ENCODE measurements around the gene PEDS1.
"Not testable (repeated sequence)": the region's sequence is repeated elsewhere in the genome, so short reads cannot be mapped to it uniquely, and the experiment has no call there.

The PEDS1 gene

DNA sequence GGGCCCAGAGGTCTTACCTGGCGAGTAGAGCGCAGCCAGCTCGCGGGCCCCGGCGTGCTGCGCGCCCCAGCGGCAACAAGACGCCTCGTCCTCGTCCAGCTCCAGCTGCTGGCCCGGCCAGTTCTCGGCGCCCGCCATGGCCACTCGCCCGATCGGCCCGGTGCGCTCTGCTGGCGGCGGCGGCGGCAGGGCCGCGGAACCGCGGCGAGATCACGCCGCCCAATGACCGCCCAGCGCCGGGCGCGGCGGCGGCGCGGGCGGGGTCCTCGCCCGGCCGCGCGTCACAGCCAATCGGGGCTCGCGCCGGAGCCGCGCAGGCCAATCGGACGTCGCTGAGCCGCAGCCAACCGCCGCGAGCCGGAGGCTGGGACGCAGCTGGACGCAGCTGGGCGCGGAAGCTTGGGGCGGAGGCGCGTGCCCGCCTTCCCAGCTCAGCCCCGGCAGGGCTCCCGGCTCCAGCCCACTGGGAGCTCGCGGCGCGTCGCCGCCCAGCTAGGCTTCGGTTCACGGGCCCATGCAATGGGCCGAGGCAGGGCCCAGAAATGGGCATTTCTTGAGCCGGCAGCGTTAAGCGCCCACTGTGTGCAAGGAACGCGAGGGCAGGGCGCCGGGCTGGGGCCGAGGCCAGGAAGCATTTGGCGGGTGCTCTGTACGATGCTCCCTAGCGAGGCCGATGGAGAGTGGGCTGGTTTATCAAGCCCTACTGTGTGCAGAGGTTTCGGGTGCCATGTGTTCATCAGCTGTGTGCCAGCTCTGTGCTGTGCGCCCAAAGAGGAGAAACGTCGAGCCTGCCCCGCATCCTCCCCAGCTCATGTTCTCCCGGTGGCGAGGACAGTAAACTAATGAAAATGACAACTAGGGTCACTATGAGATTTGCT is at the start of gene PEDS1:
TSS of gene PEDS1 (minus strand) at position 224 of the 878 bp plus-strand sequence. CDS start at position 138, 86 bp downstream.
- Mint-ChIP-seq H3K9me3 (no peaks in the 10 kb centered on the region), H3K4me1 (ENCODE audit: low read depth) (peaks cover 54% of the 10 kb centered on the region), H3K36me3 (ENCODE audit: low read depth) (peaks cover 43% of the 10 kb centered on the region), H3K4me3 (peak within 1 kb of the TSS; percentile 85), H3K27ac (peak within 1 kb of the TSS; percentile 97), H3K27me3 (no peaks in the 10 kb centered on the region)
- intact Hi-C loops (cut with micrococcal nuclease), result loop anchor here (2.0 to 5.0 kb wide), 2 partner anchors 13 to 41 kb away; partner anchors contain the start of gene UBE2V1

DNA sequence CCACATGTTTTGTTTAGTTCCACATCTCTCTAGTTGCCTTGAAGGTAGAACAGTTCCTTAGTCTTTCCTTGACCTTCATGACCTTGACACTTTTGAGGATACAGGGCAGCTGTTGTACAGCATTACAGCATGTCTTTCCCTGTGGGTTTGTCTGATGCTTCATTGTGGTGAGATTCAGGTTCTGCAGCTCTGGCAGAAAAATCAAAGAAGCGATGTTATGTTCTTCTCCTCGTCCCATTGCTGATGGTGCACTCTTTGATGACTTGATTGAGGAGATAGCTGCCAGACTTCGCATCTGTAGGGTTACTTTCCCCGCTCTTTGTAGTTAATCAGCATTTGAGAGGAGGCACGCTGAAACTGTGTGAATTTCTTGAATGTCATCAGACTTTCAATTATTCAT is 49.2 kb upstream of the PEDS1 start:
- H3K4me3 Mint-ChIP-seq, result no peak overlapping the region
- H3K36me3 Mint-ChIP-seq (ENCODE audit: low read depth), result no peaks in the 10 kb centered on the region
- peaks cover 10% of the 10 kb centered on the region for H3K9me3 Mint-ChIP-seq
- no peak overlapping the region for H3K27ac Mint-ChIP-seq
- H3K4me1 Mint-ChIP-seq (ENCODE audit: low read depth), result peaks cover 24% of the 10 kb centered on the region
- no peaks in the 10 kb centered on the region for H3K27me3 Mint-ChIP-seq
- intact Hi-C loops (cut with micrococcal nuclease), result no loop called here

DNA sequence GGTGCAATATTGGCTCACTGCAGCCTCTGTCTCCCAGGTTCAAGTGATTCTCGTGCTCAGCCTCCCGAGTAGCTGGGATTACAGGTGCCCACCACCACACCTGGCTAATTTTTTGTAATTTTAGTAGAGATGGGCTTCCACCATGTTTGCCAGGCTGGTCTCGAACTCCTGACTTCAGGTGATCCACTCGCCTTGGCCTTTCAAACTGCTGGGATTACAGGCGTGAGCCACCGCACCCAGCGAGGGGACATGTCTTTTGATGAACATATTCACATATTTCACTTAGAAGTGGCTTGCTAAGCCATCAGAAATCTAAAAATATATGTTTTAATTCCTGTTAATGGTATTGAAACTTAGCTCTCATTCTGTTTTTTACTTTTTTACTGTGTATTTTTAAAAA is 48.2 kb upstream of the PEDS1 start:
- H3K27me3 Mint-ChIP-seq; H3K27ac Mint-ChIP-seq; H3K9me3 Mint-ChIP-seq; H3K36me3 Mint-ChIP-seq (ENCODE audit: low read depth); intact Hi-C loops (cut with micrococcal nuclease); H3K4me3 Mint-ChIP-seq: not testable (repeated sequence)
- H3K4me1 Mint-ChIP-seq (ENCODE audit: low read depth), result peaks cover 33% of the 10 kb centered on the region

DNA sequence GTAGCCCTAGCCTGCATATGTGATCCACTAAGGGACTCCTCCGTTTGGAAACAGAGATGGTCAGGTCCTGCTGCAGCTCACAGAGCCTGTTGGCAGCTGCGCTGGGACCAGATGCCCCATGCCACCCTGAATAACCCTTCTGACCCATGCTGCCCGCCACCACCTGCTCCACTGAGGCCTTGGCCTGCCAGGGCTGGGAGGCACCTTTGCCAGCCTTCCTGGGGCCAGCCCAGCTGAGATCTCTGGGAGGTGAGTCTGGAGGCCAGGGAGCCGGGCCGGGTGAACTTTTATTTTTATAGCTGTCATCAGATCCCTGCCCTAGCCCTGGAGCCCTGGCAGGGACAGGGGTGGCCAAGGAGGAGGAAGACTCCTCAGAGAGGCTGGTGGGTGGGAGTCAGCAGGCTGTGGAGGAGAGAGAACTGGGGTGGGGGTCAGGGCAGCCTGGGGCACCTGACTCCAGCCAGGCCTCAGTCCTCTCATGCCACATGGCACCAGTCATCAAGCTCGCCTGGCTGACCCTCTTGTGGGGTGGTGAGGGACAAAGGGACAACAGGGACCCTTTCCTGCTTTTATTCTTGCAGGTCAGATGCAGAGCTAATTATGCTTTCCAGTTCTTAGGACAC is 47.1 kb upstream of the PEDS1 start:
- Mint-ChIP-seq H3K4me3 (no peak overlapping the region), H3K36me3 (ENCODE audit: low read depth) (peaks cover 14% of the 10 kb centered on the region), H3K4me1 (ENCODE audit: low read depth) (peaks cover 38% of the 10 kb centered on the region), H3K27ac (no peak overlapping the region), H3K27me3 (no peaks in the 10 kb centered on the region), H3K9me3 (peaks cover 10% of the 10 kb centered on the region)
- intact Hi-C loops (cut with micrococcal nuclease), result no loop called here

DNA sequence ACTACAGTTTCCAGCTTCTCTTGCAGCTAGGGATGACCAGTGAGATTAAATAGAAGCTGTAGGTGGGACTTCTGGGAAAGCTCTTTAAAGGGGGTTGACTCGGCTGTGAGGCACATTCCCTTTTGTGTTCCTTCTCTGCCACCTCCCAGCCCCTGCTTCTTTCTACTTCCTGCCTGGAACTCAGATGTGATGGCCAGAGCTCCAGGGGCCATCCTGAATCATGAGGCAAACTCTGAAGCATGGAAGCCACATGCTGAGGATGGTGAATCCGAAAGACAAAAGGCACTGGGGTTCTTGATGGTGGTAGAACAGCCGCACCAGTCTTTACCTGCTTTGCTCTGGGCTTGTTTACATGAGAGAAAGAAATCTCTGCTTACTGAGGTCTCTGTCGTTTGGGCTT is 46.2 kb upstream of the PEDS1 start:
- Mint-ChIP-seq H3K27me3 (no peaks in the 10 kb centered on the region), H3K27ac (no peak overlapping the region), H3K36me3 (ENCODE audit: low read depth) (peaks cover 19% of the 10 kb centered on the region), H3K4me3 (no peak overlapping the region), H3K9me3 (peaks cover 10% of the 10 kb centered on the region), H3K4me1 (ENCODE audit: low read depth) (peaks cover 44% of the 10 kb centered on the region)
- intact Hi-C loops (cut with micrococcal nuclease), result no loop called here

DNA sequence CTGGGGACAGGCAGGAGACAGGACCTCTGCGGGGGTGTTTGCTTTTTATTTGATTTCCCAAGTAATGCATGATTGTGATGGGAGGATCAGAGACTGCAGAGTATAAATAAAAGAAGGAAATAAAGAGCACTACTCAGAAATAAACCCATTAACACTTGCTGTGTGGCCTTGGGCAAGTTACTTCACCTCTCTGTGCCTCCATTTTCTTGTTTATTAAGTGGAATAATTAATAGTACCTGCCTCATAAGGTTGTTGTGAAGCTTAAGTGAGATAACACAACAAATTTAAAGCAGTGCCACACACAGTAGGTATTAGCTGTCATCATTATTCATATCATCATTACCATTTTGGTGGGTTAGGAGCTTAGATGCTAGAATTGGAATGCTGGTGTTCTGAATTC is 45.2 kb upstream of the PEDS1 start:
- peaks cover 47% of the 10 kb centered on the region for H3K4me1 Mint-ChIP-seq (ENCODE audit: low read depth)
- no peak overlapping the region for H3K4me3 Mint-ChIP-seq
- peaks cover 29% of the 10 kb centered on the region for H3K36me3 Mint-ChIP-seq (ENCODE audit: low read depth)
- intact Hi-C loops (cut with micrococcal nuclease), result no loop called here
- no peaks in the 10 kb centered on the region for H3K27me3 Mint-ChIP-seq
- no peak overlapping the region for H3K27ac Mint-ChIP-seq
- peaks cover 3% of the 10 kb centered on the region for H3K9me3 Mint-ChIP-seq

DNA sequence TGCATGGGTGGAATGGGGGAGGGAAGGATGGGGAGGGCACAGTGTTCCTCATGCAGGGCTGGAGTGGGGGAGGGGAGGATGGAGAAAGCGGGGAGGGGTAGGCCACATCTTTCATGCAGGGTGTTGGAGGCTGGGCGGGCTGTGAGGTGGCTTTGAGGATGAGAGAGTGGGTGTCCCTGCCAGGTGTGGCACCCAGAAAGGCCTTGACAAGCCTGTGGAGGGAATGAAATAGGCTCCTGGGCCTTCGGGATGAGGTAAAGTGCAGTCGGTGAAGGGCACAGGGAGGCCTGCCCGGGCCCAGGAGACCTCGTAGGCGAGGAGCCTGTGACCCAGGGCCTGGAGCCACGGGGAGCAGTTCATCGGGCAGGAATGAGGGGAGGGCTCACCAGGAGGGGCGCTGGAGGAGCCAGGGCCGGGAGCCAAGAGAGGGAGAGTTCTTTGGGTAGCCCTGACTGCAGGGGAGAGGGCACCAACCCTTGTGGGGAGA is 44.7 kb upstream of the PEDS1 start:
- Mint-ChIP-seq H3K4me3 (no peak overlapping the region), H3K27ac (no peak overlapping the region), H3K4me1 (ENCODE audit: low read depth) (peaks cover 52% of the 10 kb centered on the region), H3K27me3 (no peaks in the 10 kb centered on the region), H3K36me3 (ENCODE audit: low read depth) (peaks cover 34% of the 10 kb centered on the region), H3K9me3 (no peaks in the 10 kb centered on the region)
- intact Hi-C loops (cut with micrococcal nuclease), result no loop called here

DNA sequence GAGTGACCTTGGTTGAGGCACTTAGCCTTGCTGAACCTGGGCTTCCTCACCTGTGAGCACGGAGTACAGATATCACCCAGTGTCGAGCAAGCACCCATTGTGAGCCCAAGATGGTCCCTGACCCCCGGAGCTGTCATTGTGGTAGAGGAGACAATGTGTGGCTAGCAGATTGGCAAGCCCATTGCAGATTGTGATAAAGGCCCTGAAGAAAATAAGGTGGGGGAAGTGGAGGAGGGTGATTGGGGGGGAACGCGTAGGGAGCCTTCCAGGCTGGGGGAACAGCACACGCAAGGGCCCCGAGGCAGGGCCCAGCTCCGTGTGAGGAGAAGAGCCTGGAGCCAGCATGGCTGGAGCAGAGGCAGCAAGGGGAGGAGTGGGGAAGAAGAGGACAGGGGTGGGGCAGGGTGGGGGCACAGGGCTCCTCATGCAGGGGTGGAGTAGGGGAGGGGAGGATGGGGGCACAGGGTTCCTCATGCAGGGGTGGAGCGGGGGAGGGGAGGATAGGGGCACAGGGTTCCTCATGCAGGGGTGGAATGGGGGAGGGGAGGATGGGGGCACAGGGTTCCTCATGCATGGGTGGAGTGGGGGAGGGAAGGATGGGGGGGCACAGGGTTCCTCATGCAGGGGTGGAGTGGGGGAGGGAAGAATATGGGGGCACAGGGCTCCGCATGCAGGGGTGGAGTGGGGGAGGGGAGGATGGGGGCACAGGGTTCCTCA is 44.1 kb upstream of the PEDS1 start:
- H3K4me3 Mint-ChIP-seq, result no peak overlapping the region
- peaks cover 40% of the 10 kb centered on the region for H3K36me3 Mint-ChIP-seq (ENCODE audit: low read depth)
- intact Hi-C loops (cut with micrococcal nuclease), result no loop called here
- H3K9me3 Mint-ChIP-seq, result no peaks in the 10 kb centered on the region
- peaks cover 58% of the 10 kb centered on the region for H3K4me1 Mint-ChIP-seq (ENCODE audit: low read depth)
- peak overlapping the region; percentile 47 for H3K27ac Mint-ChIP-seq
- no peaks in the 10 kb centered on the region for H3K27me3 Mint-ChIP-seq

DNA sequence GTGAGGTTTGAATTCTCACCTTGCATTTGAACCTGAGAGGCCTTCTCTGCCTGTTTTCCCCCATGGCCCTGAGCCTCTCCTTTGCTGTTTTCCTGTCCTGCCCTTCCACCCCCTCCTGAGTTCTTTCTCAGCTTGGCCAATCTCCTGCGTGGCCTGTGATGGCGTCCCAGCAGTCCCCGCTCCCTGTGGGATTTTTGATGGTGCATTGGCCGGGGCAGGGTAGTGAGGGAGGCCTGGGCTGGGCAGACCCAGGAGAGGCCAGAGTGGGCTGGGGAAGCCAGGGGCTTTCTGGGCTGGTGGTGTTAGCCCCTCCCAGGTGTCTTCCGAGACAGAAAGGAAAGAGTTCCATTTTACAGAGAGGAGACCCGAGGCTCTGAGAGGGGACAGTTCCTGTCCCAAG is 43.4 kb upstream of the PEDS1 start:
- Mint-ChIP-seq H3K9me3 (no peaks in the 10 kb centered on the region), H3K27ac (peak overlapping the region; percentile 47), H3K4me1 (ENCODE audit: low read depth) (peaks cover 60% of the 10 kb centered on the region), H3K4me3 (no peak overlapping the region), H3K36me3 (ENCODE audit: low read depth) (peaks cover 46% of the 10 kb centered on the region), H3K27me3 (no peaks in the 10 kb centered on the region)
- intact Hi-C loops (cut with micrococcal nuclease), result no loop called here

DNA sequence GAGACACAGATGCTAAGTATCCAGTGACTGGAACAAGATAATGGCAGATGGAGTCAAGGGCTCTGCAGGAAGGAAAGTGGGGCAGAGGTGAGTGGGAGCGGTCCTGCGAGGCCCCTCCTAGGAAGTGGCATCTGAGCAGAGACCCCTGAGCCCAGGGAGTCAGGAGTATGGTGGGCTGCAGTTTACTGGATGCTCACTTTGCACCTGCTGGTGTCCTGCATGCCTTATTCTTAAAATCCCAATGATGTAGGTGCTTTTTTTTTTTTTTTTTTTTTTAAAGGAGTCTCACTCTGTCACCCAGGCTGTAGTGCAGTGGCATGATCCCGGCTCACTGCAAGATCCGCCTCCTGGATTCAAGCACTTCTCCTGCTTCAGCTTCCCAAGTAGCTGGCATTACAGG is 42.7 kb upstream of the PEDS1 start:
- no peaks in the 10 kb centered on the region for H3K27me3 Mint-ChIP-seq
- peaks cover 60% of the 10 kb centered on the region for H3K4me1 Mint-ChIP-seq (ENCODE audit: low read depth)
- no peaks in the 10 kb centered on the region for H3K9me3 Mint-ChIP-seq
- no peak overlapping the region for H3K4me3 Mint-ChIP-seq
- peak overlapping the region; percentile 47 for H3K27ac Mint-ChIP-seq
- peaks cover 51% of the 10 kb centered on the region for H3K36me3 Mint-ChIP-seq (ENCODE audit: low read depth)
- intact Hi-C loops (cut with micrococcal nuclease), result no loop called here

DNA sequence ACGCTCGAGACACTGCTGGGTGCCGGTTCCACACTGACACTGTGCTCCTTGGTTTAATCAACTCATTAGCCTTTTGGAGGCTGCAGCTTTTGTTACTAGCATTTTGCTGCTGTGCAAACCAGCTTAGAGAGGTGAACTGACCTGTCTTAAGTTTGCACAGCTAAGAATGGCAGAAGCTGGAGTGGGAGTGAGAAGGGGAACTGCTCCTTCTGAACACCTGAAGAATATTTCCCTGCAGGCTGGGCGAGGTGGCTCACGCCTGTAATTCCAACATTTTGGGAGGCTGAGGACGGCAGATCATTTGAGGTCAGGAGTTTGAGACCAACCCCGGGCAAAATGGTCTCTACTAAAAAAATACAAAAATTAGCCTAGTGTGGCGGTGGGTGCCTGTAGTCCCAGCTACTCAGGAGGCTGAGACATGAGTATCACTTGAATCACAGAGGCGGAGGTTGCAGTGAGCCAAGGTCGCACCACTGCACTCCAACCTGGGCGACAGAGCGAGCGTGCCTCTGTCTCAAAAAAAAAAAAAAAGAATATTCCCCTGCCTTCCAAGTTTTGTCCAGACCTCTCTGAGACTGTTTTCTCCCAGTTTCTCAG is 42.1 kb upstream of the PEDS1 start:
- Mint-ChIP-seq H3K27me3 (no peaks in the 10 kb centered on the region), H3K4me3 (no peak overlapping the region), H3K27ac (peak overlapping the region; percentile 47), H3K9me3 (no peaks in the 10 kb centered on the region), H3K4me1 (ENCODE audit: low read depth) (peaks cover 60% of the 10 kb centered on the region), H3K36me3 (ENCODE audit: low read depth) (peaks cover 51% of the 10 kb centered on the region)
- intact Hi-C loops (cut with micrococcal nuclease), result no loop called here

DNA sequence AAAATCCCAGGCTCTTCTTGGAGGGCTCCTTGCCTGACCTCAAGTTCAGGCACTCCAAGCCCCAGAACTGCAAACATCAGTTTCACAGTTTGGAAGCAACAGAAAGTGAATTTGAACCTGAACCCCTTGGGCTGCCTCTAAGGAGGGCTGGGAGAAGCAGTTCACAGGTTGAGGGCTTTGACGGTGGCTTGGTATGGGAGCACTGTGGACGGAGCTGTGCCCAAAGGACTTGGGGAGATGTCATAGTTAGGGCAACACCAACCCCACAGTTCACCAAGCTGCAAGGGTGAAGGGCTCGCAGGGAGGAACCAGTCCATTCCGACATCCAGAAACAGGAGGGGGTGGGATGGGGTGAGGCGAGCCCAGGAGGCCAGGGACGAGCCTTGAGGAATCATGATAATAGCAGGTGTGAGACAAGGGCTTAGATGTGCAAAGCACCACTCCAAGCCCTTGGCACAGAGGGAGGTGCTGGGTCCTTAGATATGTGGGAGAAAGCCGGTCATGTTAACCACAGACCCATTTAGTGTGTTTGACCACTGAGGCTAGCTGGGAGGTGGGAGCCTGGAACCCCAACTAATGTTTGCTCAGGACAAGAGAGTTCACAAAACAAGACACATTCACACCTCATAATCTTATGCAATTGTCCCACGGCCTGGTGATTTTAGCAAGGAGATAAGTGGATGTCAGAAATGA is 41.5 kb upstream of the PEDS1 start:
- H3K4me1 Mint-ChIP-seq (ENCODE audit: low read depth), result peaks cover 64% of the 10 kb centered on the region
- peaks cover 51% of the 10 kb centered on the region for H3K36me3 Mint-ChIP-seq (ENCODE audit: low read depth)
- H3K27ac Mint-ChIP-seq, result peak overlapping the region; percentile 47
- no peaks in the 10 kb centered on the region for H3K9me3 Mint-ChIP-seq
- H3K27me3 Mint-ChIP-seq, result no peaks in the 10 kb centered on the region
- H3K4me3 Mint-ChIP-seq, result peak overlapping the region; percentile 96
- intact Hi-C loops (cut with micrococcal nuclease), result no loop called here

DNA sequence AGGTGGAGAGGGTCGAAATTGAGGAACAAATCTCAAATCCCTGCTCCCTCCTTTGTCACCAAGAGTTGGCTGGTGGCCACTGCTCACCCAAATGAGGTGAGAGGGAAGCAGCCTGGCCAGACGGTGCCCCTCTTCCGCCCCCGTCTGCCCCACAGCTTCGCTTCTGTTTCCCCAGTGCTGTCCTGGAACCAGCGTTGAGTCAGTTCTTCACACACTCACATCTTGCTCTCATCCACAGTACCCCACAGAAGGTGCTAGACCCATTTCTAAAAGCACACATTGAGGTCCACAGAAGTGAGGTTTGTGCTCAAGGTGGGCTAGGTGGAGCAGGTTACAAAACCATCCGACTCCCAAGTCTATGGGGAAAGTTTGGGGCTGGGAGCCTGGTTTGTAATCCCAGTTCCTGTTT is 40.9 kb upstream of the PEDS1 start:
- intact Hi-C loops (cut with micrococcal nuclease), result no loop called here
- Mint-ChIP-seq H3K9me3 (no peaks in the 10 kb centered on the region), H3K27me3 (no peaks in the 10 kb centered on the region), H3K27ac (peak overlapping the region; percentile 47), H3K36me3 (ENCODE audit: low read depth) (peaks cover 51% of the 10 kb centered on the region), H3K4me1 (ENCODE audit: low read depth) (peaks cover 69% of the 10 kb centered on the region), H3K4me3 (peak overlapping the region; percentile 96)

All from dendritic cell treated with granulocyte-macrophage colony-stimulating factor and Interleukin-4, amounts not matched to agents 40 ng/mL and 50 ng/mL, for 4 days (primary cell).